ENCODE data around the gene EFNB3.

Gene EFNB3

DNA sequence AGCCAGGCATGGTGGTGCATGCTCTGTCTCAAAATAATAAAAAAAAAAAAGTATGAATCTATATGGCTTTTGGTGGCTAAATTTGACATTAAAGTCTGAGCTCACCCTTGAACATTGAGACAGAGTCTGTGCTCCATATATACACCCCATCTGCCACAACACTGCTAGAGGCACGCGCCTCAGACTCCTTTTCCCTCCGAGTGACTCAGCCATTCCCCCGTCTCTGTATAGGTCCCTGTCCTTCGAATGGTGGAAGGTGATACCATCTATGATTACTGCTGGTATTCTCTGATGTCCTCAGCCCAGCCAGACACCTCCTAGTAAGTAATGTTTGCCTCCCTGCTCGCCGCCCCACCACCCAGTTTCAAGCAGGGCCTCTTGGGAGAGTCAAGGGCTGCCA is 4.5 kb upstream of the EFNB3 start:
- no peak for DNase-seq (ENCODE audit: low read depth)

DNA sequence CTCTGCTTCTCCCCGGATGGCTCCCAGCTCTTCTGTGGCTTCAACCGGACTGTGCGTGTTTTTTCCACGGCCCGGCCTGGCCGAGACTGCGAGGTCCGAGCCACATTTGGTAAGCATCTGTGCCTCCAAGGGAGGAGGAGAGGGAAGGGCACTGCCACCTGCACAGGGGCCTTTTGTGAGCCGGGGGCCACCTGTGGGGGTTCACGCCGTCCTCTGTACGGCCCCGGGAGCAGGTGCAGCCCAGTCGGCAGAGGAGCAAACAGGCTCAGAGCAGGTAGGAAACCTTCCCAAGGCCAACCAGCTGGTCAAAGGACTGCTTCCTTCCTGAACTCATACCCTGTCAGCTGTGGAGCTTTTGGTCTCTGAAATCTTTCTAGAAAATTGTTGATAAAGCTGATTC is 3.3 kb upstream of the EFNB3 start:
- DNase-seq (ENCODE audit: low read depth): no peak

DNA sequence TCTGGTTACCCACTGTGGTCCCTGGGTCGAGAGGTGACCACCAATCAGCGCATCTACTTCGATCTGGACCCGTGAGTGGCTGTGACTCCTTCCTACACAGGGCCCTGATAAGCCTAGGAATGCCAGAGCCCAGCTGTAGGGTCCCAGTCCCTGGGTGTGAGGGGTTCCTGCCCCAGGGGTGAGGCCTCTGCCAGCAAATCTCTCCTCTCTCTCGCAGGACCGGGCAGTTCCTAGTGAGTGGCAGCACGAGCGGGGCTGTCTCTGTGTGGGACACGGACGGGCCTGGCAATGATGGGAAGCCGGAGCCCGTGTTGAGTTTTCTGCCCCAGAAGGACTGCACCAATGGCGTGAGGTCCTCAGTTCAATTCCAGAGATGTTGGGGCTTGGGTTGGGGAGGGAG is 2.2 kb upstream of the EFNB3 start:
- no peak for DNase-seq (ENCODE audit: low read depth)

DNA sequence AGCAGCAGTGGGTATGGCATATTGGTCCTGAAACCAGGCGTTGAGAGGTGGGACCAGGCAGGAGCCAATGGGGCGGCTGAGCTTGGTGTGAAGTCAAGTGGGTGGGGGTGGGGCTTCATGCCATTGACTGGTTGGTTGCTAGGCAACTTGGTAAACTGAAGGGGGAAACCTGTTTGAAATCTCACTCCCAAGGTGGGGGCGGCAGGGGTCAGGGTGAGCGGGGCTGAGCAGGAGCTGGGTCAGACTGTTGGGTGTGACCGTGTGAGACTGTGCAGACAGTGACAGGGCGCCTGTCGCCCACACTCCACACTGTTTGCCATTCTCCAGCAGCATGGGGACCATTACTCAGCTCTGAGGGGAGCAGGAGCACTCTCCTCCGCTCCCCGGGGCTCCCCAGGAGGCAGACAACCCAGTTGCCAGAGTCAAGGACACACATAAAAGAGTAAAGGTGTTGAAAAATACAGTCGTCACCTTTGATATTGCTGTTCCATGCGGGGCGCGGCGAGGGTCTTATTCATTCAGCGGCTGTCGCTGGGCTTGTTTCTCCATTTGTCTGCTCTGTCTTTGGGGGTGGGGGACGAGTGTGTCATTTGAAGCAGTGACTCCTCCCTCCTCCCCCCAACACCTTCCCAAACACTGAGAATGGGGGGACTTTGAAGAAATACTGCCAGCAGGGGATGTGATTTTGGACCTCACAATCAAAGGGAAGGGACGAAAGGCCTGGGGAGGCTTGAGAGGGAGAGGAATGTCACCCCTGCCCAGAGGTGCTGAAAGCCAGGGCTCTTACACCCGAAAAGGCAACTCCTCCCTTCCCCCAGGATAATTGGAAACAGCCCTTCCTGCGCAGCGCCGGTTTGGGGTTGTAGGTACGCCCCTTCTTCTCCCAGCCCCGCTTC is 1.2 kb upstream of the EFNB3 start:
- no peak for DNase-seq (ENCODE audit: low read depth)

DNA sequence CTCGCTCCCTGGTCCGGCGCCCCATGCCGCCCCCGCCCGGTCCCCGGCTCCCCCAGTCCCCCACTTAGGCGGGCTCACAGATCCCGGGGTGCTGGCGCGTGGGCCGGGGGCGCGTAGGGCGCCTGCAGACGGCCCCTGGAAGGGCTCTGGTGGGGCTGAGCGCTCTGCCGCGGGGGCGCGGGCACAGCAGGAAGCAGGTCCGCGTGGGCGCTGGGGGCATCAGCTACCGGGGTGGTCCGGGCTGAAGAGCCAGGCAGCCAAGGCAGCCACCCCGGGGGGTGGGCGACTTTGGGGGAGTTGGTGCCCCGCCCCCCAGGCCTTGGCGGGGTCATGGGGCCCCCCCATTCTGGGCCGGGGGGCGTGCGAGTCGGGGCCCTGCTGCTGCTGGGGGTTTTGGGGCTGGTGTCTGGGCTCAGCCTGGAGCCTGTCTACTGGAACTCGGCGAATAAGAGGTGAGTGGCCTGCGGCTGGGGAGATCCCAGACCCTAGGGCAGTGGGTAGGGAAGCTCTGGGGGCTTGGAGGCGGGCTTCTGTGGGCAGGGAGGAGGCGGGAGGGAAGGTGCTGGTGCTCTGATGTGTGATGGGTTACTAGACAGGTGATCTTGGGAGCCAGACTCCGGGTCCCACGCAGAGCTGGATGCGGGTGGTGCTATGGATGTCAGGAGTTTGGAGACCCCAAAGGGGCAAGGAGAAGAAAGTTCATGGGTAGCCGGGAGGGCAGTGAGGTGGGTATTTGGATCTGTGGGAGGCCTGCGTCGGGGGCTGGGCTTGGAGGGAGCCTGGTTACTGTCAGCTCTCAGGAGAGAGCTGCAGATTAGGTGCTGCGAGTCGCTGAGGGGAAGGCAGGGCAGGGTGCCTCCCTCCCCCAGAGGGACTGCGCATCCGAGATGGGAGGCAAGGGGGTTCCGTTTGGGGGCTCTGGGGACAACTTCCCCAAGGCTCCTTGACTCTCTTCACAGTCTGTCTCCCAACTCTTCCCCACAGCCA is 560 bp downstream of the EFNB3 start:
- DNase-seq (ENCODE audit: low read depth): no peak

DNA sequence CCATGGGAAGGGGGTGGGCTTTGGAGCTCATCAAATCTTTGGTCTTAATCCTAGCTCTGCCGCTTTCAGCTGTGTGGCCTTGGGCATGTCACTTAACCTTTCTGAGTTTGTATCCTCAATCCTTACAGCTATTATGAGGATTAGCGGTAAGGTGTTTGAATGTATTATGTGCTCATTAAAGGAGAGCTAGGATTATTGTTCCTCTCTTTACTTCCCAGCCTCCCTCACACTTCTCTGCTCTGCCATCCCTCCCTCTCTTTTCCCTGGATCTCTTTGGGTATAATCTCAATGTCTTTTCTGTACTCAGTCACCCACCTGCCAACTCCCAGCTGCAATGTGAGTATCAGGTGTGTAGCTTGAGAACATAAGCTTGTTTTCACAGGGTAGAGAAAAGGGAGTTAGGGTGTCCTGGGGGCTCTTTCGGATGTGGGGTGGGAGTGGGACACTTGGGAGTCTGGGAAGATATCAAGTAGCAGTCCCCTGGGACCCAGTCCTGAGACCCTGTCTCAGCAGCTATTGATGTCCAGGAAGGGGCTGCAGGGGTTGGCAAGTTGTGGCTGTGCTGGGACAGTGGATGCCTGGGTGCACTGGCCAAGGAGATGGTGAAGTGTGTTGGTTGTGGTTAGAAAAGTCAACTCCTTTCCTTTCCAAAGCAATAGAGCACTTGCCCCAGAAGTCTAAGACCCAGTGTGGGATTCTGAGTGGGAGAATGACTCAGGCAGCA is 1.8 kb downstream of the EFNB3 start:
- no peak for DNase-seq (ENCODE audit: low read depth)

DNA sequence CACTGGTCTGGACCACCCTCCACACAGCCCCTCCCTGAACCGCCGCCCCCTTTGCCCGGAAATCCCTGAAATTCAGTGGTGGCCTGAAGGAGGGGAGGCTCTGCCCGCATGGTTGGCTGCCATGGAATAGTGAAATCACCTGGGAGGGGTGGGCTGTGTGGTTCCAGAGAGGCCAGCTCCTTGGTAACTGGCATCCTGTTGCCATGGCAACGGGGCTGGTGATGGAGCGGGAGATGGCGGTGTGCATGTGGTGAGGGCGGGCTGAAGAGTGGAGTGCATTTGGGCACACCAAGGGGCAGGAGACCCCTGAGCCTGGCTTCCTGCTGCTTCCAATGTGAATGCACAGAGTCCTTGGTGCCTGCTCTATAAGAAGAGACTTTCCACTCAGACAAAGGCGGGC is 2.4 kb downstream of the EFNB3 start:
- DNase-seq (ENCODE audit: low read depth): no peak

DNA sequence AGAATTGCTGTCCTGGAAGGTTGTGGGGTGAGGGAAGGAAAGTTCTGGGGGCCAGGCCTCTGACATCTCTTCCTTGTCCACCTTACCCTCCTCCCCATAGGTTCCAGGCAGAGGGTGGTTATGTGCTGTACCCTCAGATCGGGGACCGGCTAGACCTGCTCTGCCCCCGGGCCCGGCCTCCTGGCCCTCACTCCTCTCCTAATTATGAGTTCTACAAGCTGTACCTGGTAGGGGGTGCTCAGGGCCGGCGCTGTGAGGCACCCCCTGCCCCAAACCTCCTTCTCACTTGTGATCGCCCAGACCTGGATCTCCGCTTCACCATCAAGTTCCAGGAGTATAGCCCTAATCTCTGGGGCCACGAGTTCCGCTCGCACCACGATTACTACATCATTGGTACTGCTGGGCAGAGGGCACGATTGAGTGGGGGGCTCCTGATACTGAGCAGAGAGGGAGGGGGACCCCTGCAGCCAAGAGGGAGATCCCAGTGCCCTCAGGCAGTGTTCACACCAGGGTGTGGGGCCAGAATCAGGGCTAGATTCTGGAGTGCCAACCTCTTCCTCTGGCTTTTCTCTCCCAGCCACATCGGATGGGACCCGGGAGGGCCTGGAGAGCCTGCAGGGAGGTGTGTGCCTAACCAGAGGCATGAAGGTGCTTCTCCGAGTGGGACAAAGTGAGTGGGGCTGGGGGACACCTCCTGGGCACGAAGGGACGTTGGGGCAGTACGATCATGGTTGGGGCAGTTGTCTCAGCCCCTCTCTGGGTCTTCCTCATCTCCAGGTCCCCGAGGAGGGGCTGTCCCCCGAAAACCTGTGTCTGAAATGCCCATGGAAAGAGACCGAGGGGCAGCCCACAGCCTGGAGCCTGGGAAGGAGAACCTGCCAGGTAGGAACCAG is 3.1 kb downstream of the EFNB3 start:
- no peak for DNase-seq (ENCODE audit: low read depth)

DNA sequence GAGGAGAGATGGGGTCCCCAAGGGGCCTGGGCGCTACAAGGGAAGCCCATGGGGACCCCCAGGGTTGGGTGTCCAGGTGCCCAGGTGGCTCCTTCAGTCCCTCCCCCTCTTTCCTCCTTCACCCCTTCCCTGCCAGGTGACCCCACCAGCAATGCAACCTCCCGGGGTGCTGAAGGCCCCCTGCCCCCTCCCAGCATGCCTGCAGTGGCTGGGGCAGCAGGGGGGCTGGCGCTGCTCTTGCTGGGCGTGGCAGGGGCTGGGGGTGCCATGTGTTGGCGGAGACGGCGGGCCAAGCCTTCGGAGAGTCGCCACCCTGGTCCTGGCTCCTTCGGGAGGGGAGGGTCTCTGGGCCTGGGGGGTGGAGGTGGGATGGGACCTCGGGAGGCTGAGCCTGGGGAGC is 4.0 kb downstream of the EFNB3 start:
- DNase-seq (ENCODE audit: low read depth): no peak

DNA sequence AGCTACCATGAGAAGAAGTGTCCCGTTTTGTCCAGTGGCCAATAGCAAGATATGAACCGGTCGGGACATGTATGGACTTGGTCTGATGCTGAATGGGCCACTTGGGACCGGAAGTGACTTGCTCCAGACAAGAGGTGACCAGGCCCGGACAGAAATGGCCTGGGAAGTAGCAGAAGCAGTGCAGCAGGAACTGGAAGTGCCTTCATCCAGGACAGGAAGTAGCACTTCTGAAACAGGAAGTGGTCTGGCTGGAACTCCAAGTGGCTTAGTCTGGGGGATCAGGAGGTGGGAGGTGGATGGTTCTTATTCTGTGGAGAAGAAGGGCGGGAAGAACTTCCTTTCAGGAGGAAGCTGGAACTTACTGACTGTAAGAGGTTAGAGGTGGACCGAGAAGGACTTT is 5.3 kb downstream of the EFNB3 start:
- no peak for DNase-seq (ENCODE audit: low read depth)

DNA sequence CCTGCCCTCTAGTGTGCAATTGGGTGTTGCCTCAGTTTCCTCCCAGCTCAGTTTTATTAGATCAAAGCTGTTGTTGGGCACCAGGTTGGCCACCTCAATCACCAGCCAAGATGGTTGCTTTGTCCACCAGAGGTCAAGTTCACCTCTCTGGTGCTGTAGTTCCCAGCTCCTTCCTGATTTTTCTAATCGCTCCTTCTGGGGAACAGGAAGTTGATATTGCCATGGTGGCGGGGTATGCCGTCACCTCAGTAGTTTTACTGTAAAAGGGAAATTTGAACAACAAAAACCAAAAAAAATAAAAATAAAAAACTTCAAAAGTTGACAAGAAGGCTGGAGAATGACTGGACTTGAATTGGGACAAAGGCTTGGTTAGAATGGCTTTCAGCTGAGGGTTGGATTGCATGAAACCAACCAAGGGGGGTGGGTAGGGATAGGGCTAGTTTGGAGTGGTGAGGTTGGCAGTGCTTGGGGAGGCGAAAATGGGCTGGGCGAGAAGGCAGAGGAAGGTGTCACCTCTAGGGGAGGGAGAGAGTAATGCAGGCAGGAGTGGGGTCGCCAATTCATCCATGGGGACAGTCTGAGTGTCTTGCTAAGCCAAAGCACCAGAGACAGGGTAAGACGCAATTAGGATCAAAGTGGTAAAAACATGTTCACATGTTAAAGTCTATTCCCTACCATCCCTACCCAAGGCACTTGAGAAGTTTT is 6.2 kb downstream of the EFNB3 start:
- DNase-seq (ENCODE audit: low read depth): no peak

DNA sequence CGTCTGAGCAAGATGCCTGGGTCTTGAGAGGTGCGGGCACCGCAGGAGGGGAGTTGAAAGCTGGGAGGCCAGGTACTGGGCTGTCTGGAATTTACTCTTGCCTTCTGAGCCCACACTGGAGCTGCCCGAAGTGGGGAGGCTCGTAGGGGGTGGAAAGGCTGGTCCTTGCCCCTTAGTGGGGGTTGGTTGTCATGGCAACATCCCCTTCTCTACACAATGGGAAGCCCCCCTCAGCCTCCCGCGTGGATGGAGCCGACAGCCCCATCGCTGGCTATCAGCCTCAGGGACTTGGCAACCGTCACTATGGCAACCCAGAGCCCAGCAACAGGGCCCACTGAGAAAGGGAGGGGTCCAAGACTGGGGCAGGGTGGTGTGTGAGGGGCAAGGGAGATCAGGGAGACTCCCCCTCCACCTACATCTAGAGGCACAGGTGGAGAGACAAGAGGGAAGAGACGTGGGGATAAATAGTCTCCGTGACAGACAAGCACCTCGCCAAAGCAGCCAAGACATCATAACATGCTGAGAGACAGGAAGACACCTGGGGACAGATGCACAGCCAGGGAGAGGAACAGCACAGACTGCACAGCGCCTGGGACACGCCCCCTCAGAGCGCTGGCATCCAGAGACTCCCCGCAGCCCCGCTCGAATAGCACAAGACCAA is 7.2 kb downstream of the EFNB3 start:
- DNase-seq (ENCODE audit: low read depth): no peak

DNA sequence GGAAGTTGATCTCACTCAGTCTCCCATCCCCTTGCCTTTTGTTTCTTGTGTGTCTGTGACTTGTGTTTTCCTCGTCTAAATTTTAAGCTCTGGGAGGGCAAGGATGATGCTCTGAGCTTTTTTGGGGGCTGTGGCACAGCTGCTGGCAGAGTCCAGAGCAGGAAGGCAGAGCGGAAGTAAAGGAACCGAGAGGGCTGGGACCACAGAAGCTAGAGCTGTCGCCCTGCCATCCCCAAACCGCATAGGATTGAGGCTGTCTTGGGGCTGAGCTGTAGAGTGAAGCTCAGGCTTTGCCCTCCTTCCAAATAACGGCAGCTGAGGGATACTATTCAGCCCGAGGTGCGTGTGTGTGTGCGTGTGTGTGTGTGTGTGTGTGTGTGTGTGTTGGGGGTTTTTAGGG is 8.8 kb downstream of the EFNB3 start:
- no peak for DNase-seq (ENCODE audit: low read depth)

DNA sequence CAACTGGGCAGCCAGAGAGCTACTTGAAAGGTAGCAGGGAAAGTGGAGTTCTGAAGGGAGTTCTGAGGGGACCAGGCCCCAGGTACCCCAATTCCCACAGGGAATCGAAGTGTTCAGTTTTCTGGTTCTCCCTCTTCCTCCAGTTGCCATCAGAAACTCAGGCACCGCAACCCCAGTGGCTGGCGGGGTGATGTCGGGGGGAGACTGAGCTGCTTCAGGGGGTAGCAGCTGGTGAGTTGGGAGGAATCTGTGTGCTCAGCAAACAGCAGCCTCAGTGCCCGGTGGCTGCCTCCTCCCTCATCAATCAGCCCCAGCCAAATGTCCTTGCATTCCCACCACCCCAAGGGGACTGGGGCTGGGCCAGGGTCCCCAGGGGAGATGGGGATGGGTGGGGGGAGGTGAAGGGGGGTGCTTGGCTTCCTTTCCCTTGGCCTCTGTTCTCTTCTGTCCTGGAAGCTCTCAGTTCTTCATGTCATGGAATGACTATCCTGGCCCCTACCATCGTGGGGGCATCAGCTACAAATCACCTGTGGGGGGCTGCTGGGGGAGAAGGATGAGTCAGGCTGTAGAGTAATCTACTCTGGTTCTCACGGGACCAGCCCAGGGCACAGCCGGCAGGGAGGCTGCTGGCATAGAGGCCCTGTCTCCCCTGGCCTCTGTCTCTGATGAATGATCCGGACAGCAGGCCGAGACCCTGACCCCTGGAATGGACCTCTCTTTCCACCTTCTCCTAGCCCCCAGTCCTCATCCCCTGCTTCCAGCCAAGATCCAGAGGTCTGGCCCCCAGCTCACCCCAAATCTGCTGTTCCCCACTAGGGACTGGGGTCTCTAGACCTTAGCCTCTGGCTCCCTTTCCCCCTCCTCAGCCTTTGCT is 10.0 kb downstream of the EFNB3 start:
- DNase-seq (ENCODE audit: low read depth): no peak

DNA sequence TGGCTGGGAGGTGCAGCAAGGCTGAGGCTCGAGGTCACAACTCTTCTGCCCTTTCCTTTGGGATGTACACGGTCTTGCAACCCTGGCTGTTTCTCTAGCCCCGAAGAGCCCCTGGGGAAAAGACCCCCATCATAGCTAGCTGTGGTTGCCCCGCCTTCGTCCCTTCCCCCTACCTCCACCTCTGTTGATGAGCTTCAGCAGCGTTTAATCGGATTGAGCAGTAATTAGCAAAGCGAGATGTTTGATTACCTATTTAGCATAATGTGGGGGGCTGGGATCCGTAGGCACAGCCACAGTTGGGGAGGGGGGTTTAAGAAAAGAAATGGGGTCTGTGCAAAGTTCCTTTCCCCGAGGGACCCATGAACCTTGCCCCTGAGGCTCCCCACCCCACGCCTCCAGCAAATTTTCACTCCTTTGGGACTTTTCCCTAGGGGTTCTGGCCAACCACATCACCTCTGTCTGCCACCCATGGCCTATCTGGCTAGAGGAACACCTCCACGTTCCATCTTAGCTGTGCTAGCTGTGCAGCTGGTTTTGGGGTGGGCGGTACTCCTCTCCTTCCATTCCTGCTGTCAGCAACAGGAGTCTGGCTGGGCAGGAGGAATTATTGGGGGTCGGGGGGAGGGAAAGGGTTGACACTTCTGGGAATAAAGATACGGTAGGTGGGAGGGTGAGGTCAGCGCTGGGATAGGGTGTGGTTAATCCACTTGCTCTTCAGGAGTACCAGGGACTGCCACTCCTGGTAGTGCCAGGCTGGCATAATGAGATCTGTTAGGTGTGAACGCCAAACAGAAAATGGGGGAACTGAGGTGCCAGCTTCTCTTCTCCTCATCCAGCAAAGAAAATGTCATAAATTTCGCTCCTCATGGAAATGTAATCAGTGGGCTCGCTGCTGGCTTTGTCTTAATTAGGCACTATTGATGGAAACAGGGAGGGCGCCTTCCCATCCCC is 11.2 kb downstream of the EFNB3 start:
- DNase-seq (ENCODE audit: low read depth): no peak

DNA sequence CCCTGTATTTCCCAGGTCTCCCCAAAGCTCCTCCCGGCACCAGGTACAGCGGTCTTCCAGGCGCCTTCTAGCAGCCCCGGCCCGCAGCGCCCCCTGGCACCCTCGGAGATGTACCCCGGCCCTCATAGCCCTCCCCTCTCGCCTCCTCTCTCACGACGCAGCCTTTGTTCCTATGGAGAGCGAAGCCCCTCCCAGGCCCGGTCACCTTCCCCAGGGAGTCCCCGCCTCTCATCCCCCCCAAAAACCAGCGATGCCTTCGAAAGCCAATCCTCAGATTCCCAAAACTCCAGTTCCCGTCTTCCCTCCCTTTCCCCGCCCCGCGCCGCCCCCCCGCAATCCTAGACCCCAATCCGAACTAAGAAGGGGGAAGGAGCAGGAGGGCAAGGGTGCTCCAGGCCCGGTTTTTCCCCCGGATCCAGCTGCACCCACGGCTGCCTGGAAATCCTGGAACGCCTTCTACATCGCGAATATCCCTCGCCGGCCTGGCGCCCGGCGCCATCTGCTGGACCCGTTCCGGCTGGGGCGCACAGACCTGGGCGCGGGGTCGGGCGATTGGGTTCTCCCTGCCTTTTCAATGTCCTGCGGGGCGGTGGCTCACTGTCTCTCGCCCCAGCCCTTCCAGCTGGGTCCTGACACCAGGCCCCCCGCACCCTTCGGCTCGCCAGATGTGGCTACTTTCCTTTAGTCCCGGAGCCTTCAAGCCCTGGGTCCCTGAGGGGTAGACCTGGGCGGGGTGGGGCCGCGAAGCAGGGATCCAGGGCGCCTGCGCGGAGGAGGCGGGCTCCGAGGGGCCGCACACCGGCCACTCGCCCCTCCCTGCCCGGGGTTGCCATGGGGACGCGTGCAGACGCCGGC is 12.1 kb downstream of the EFNB3 start, which contains the start of gene DNAH2:
DNAH2 (plus strand) TSS at position 844 of the 855 bp plus-strand sequence. CDS start 1,991 bp downstream, outside the sequence.
- DNase-seq (ENCODE audit: low read depth): peak; percentile 40
